GM19455 (cell line): Measurements from ENCODE around the gene FOXJ1.

ENCODE experiments used
- ATAC-seq: cut with Tn5 transposase; IDR thresholded peaks from one replicate; pipeline ENCODE4 v1.9.1; 2021; ENCODE audit not compliant: unreplicated experiment

Gene FOXJ1

DNA sequence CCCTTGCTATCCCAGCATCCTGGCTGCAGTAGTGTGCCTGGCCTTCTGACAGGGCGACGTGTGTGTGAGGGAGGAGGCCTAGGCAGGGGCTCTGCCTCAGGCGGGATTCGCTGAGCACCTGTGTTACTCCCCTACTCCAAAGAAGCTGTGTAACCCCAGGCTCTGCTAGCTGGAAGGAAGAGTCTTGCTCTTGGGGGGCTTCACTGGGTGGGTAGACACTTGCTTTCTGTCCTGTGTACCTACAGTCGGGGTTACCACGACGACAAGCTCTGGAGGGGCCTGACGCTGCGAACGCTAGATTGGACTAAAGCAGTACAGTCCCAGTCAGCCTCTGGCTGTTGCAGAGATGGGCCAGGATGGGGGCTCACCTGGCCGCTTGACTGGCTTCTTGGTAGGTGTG is 47.0 kb downstream of the FOXJ1 start:
- no peak for ATAC-seq

DNA sequence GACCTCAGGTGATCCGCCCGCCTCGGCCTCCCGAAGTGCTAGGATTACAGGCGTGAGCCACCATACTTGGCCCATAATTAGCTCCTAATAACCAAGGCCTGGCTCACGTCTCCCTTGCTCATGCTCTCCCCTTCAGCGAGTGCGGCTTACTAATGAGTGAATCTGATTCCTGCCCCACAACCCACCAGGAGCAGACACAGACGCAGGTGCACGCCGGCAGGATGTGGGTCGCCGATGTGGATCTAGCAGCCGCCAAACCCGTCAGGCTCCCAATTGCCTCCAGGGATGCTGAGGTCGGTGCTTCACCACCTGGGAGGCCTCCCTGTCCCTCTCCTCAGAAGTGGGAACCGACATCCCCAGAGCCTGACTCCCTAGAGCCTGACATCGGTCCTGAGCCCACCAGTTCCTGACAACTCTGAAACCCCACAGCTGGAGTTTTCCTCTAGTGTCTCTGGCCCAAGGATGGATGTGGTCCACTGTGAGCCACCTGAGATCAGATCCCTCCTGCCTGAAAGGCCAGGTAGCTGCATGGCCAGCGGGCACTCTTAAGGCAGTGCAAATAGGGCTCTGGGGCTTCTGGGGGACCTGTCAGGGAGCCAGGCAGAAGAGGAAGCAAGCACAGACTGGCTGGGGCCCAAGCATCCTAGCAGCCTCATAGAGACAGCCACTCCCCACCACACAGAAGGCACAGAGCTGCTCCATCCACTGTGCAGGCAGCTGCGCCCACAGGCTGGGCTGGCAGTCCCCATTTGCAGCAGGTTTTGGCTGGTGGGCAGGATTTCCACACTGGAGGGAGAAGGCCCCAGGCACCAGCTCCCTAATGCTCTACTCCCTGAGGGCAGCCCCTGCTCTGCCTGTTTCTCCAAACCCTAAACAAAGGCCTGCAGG is 48.3 kb downstream of the FOXJ1 start:
- ATAC-seq: no peak

DNA sequence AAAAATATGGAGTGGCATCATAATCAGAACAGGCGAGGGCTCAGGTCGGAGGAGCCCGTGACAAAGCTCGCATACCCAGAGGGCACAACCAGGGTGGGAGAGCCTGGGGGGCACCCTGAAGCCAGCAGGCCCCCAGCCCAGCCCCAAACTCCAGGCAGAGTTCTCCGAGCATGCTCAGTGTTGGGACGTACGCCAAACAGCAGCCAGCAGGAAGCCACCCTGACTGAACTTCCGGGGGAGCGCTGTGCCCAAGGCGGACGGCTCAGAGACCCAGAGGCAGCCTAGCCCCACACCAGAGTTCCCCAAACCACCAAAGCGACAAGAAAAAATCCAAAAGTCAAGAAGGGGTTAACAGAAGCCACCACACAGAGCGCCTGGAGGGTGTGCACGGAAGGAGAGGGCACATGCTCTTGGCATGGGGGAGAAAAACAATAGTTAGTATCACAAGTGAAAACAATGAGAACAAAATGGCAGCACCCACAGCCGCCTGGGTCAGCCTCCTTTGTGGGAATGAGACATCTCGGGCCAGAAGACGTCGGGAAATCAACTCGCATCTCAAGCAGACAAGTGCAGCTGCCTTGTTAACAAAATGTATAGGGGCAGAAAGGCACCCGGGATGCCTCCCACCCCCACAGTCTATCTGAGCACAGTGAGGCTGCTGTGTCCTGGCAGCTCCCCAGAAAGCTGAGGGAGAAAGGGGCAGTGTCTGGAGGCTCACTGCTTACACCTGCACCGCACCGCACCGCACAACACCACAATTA is 49.3 kb downstream of the FOXJ1 start:
- ATAC-seq: no peak

DNA sequence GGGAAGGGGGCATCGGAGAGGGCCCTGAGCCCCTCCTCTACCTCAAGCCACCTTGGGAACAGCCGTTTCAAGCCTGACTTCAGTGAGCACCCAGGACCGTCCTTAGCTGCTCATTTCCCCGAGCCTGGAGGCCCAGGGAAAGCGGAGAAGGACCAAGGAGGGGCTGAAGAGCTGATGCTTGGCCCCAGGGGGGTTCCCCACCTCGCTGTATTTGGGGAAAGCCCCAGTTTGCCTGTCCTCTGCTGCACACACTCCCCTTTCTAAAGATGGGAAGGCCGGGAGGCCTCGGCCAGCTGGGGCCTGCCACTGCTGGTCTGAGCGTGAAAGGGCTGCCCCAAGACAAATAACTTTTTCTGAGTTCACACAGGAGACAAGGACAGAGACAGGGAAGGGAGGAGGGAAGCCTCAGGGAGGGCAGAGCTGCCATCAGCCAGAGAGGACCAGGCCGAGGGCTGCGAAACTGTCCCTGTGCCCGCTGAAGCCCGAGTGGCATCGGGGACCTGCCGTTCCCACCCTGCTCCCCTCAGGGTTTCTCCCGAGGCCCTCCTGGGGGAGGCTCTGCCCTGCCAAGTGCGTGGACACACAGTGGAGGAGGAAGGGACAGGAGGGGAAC is 50.4 kb downstream of the FOXJ1 start:
- no peak for ATAC-seq

DNA sequence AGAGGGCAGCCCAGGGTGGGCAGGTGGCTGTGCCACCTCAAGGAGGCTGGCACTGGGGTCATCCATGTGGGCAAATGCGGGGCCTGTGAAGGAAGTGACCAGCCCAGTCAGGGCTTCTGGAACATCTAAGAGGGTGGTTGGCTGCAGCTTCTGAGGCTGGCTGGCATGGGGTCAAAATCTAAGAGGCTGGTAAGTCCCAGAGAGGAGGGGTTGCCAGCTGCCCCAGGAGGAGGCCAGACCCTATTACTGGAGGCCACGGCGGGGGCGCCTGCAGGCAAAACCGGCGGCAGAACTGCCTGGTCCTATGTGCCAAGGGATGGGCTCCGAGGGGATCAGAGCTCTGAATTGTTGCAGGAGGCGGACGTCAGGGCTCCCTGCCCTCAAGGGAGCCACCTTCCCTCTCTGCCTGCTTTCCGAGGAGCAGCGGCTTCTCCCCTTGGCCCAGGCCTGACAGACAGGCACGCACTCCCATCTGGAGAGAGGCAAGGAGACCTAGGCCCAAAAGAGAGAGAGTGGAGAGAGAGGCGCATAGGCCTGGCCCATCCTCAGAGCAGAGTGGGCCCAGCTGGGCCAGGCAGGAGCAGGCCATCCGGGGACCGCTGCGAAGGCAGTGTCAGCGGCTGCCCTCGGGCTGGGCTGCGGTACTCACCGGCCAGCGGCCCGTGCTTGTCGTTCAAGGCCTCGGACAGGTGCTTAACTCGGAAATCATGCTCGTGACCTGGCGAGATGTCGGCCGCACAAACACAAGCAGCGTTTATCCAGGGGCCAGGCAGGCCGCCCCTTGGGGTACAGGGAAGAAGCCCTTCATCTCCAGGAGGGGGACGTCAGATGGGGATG is 51.1 kb downstream of the FOXJ1 start:
- no peak for ATAC-seq

DNA sequence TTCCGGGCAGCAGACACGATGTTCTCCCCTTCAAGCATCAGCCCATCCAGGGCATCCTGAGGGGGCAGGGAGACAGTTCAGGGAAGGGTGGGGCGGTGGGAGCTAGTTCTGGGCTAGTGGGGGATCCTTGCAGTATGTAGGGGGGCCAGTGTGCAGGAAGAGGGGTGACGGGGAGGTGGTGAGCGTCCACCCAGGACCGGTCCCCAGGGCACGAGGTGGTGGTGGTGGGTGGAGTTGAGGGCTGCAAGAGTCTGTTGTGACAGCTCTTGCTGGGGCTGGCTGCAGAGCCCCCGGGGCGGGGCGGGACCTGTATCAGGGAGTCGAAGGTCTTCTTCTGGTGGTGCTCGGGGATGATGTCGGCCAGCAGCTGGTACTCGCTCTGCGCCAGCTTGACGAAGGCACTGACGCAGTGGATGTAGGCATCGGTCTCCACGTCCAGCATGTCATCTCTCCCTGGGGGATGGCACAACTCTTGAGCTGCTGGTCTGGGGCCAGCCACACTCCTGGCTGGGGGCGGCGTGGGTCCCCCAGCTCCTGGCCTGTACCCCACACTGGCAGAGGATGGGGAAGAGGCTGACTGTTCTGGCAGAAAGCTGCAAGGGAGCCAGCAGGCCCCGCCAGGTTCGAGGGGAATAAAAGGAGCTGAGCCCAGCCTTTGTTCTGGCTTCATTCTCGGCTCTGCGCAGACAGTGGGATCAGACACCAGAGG is 52.0 kb downstream of the FOXJ1 start:
- ATAC-seq: no peak

DNA sequence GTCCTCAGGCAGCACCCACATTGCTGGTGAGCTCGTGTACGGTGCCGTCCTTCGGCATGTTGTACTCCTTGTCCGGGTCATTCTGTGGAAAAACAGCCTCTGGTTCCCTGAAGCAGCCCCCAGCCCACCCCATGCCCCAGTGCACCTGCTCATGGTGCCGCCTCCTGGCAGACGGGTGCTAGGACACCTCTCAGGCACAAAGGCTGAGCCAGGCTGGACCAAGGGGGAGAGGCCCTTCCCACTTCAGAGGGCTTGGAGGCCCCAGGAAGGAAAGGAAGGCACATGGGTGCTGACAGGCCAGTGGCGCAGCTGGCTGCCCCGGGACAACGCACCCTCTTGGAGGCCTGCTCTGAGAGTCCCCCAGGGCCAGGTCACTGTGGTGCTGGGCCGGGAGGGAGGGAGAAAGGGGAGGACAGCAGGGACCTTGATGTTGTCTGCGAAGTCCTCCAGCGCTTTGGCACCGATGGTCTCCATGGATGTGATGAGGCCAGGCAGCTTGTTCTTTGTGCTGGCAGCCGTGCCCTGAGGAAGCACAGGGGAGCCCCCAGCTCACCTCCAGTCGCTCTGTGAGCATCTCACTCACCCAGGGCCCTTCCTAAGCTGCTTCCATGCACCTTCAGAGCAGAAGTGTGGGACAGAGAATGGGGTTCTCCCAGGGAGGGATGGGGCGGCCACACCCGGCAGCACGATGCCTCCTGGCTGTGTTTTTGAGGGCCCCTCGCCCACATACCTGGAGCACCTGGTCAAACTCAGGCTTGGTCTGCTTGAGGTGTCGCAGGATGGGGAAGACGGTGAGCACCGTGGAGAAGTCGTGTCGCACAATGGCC is 52.8 kb downstream of the FOXJ1 start:
- no peak for ATAC-seq

DNA sequence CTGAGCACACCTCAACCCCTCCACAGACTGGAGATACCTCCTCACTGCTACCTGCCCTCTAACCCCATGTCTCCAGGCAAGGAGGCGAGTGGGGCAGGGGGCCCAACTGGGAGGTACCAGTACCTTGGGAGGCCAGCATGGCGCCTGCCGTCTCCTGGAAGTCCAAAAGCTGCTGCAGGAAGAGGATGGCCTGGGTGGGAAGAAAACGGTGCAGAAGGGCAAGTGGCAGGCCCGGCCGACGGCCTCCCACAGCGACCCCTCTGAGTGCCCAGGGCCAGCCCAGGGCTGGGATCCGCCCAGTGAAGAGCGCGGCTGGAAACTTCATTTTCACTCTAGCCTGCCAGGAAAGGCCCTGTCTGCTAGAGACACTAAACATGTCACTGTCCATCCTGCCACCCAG is 53.5 kb downstream of the FOXJ1 start:
- no peak for ATAC-seq

DNA sequence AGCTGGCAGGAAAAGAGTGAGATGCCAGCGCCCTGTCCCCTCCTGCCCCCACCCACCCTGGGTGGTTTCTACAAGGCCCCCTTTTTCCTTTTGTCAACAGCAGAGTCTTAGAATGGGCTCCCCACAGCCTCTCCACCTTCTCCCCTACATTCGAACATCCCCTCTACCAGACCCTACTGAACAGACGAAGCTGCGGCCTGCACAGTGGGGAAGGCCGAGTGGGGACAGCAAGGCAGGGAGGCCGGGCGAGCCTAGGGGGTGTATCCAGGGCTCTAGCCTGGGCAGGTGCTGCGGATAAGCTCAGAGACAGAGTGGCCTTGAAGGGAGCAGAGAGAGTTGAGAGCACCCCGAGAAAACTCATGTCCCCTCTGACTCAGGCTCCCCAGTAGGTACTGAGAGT is 54.7 kb downstream of the FOXJ1 start:
- ATAC-seq: no peak
